Activated gamma-delta T cell treated with Interleukin-2 at 50 U/mL for 16 hours (primary cell): Measurements from ENCODE around the gene DNAJB2.
"Not testable (repeated sequence)": the region's sequence is repeated elsewhere in the genome, so short reads cannot be mapped to it uniquely, and the experiment has no call there.

Experiments
- DNase-seq: peaks from one replicate; pipeline ENCODE4 v3.0.0-alpha.2; 2020

Gene DNAJB2

GRCh38 chr2:219306047-219306446 is 26.9 kb downstream of the DNAJB2 start:
- no peak for DNase-seq

- peak; percentile 64 for DNase-seq
Measured at GRCh38 chr2:219308142-219309101, 29.3 kb downstream of the DNAJB2 start.

- DNase-seq: no peak
Measured at GRCh38 chr2:219309278-219309677, 30.1 kb downstream of the DNAJB2 start, which contains the start of gene PTPRN. PTPRN (minus strand) TSS chr2:219309401; CDS start chr2:219309332, 69 bp downstream.

- not testable (repeated sequence) for DNase-seq
Measured at GRCh38 chr2:219312683-219313263, 33.6 kb downstream of the DNAJB2 start.

GRCh38 chr2:219314804-219315468 is 35.8 kb downstream of the DNAJB2 start:
- no peak for DNase-seq

- no peak for DNase-seq
Measured at GRCh38 chr2:219323434-219323833, 44.3 kb downstream of the DNAJB2 start.

GRCh38 chr2:219325136-219325535 is 46.0 kb downstream of the DNAJB2 start:
- DNase-seq: no peak

- DNase-seq: no peak
Measured at GRCh38 chr2:219325657-219326315, 46.6 kb downstream of the DNAJB2 start.

GRCh38 chr2:219327719-219328118 is 48.6 kb downstream of the DNAJB2 start:
- DNase-seq: no peak

- DNase-seq: no peak
Measured at GRCh38 chr2:219331560-219332213, 52.5 kb downstream of the DNAJB2 start.

- DNase-seq: no peak
Measured at GRCh38 chr2:219332542-219332941, 53.4 kb downstream of the DNAJB2 start, which contains the start of gene RESP18. RESP18 (minus strand) TSS chr2:219332744.

- DNase-seq: no peak
Measured at GRCh38 chr2:219334076-219334475, 54.9 kb downstream of the DNAJB2 start.

- DNase-seq: no peak
Measured at GRCh38 chr2:219335373-219335786, 56.2 kb downstream of the DNAJB2 start.
